ENCODE results near the gene ESM1.
"Not testable (repeated sequence)": the region's sequence is repeated elsewhere in the genome, so short reads cannot be mapped to it uniquely, and the experiment has no call there.

The ESM1 gene, protein sequence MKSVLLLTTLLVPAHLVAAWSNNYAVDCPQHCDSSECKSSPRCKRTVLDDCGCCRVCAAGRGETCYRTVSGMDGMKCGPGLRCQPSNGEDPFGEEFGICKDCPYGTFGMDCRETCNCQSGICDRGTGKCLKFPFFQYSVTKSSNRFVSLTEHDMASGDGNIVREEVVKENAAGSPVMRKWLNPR

DNA sequence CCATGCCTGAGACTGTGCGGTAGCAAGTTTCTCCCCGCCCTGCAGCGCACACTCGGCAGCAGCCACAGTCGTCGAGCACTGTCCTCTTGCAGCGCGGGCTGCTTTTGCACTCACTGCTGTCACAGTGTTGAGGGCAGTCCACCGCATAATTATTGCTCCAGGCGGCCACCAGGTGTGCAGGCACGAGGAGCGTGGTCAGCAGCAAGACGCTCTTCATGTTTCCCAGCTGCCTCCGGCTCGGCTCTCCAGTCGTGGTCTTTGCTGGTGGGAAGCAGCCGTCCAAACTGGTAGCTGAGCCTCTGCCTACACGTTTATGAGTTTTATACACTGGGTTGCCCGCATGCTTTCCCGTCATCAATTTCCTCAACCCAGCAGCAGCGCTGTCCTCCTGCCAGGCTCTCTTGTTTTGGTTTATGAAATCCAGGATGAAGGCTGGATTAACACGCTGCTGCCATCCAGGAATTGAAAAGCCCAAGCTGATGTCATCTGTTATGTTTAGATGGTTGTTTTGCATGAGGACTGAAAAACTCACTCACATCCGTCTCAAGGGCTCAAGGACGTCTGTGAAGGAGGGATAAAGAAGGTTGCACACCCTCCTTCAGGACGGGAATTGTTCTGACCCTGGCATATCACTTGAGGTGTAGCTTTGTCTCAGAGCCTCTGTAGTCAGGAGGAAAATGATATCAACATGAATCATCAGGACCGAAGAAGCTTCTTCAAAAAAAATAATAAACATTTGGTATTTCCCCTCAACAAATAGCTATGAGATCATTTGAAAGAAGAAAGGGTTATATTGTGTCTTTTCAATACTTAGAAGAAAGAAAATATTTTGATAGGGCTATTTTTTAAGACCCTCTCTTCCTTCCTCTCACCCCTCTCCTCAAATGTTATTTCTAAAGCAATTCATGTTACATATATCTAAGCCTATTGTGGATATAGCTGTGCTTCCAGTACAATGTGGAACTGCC lies at the start of gene ESM1:
TSS of gene ESM1 (minus strand) at position 293 of the 968 bp plus-strand sequence. CDS start at position 217, 76 bp downstream.
- DNase-seq: peak; percentile 74

DNA sequence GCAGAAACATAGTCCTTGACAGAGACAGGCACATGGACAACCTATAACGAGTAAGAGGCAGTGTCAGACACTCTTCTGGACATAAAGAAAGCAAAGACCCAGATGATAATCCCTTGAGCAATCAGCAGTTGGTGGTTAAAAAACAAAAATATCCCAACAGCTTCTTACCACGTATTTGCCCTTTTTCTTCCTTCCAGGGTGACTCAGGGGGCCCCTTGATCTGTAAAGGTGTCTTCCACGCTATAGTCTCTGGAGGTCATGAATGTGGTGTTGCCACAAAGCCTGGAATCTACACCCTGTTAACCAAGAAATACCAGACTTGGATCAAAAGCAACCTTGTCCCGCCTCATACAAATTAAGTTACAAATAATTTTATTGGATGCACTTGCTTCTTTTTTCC lies 48.2 kb upstream of the ESM1 start:
- DNase-seq: no peak

DNA sequence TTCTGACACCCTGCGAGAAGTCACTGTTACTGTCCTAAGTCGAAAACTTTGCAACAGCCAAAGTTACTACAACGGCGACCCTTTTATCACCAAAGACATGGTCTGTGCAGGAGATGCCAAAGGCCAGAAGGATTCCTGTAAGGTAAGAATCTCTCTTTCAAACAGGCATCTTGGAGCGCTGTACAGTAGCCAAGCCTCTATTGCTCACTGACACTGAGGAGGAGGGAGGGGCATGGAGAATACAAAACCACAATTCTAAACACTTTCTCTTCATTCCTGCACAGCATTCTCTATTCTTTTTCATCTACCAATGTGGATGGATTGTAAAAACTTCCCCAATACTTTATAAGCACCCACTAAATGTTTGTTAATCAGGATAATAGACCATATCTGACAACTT lies 46.1 kb upstream of the ESM1 start:
- no peak for DNase-seq

DNA sequence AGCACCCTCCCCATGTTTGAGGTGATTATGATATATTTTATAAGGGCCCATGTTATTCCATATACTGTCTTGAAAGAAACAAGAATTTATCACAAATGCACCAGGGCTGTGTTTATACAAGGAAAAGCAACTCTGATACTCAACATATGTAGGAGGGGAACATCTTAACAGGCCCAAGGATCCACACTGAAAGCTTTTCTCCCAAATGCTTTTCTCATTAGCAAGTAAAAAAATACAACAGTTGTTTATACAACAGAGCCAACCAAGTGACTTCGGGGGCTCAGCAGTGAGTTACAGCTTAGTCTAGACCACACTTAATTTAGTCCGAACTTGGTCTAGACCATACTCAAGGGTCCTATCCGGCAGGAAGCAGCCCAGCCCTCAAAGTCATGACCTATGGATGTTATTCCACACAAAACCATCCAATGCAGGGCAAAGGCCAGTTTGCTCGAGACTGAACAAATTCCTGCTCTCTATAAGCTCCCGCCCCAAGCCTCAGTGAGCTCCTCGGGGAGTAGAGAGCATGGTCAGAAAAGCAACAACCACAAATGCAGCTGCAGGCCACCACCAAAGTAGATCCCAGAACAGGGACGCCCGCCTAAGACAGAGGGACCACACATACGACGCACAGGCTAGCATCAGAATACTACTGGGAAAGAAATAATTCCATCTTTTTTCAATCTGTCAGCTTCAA lies 45.4 kb upstream of the ESM1 start:
- DNase-seq: no peak

DNA sequence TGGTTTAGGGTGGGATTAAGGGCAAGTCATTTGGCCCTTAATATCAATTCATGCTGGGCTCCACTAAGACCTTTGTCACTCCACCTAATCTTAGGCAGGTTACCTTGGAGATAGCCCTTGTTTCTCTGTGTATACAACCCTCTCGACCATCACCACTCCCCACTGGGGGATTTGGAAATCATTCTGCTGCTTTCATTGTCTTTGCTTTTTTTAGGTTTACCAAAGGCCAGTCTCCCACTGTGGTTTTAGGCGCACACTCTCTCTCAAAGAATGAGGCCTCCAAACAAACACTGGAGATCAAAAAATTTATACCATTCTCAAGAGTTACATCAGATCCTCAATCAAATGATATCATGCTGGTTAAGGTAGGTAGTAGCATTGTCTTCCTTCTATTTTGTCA lies 44.8 kb upstream of the ESM1 start:
- DNase-seq: no peak

DNA sequence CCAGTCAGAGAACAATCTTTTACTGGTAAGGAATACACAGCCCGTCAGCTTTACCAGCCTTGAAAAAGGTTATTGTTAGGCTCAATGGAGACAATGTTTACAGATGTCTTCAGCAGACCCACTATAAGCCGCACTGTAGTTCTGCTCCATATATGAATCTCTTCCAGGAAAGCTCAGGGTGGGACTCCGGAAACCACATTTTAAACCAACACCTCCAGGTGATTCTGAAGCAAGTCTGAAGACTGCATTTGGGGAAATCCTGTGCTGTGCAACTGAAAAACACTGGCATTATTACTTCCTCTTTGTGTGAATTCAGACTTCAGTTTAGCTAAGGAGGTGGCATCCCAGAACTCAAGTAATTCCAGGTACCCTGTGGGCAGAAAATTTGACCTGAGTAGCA lies 42.2 kb upstream of the ESM1 start:
- DNase-seq: no peak

DNA sequence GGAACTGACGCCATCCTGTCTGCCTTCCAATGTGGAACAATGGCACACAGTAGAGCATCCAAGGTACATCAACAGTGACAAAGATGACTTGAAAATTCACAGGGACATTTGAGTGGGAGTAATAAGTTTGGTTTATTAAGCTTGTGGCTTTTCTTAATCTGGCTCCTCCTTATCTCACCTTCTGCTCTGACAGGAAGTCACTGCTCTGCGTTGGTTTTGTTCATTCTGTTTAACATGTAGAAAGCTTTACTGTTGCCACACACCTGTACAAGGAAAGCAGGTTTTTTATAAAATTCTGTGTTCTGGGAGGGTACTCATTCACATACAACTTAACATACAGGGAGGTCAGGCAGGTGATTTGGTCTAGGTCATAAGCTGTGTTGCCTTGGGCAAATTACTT lies 37.1 kb upstream of the ESM1 start:
- DNase-seq: no peak

DNA sequence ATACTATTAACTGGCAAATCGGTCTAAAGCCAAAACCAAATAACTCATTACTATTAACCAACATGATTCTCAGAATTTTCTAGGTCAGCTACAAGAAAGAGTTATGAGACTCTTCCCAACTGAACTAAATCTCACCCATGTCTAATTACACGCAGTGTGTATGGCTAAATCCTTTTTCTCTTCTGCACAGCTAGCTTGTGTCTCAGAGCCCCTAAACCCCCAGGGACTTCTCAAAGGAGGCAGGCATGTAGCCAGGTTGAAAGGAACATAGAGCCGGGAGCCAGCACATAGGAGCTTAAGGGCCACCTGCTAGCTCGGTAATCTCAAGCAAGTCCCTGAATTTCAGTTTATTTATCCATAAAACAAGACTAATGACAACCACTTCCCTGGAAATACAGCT lies 36.4 kb upstream of the ESM1 start:
- no peak for DNase-seq

DNA sequence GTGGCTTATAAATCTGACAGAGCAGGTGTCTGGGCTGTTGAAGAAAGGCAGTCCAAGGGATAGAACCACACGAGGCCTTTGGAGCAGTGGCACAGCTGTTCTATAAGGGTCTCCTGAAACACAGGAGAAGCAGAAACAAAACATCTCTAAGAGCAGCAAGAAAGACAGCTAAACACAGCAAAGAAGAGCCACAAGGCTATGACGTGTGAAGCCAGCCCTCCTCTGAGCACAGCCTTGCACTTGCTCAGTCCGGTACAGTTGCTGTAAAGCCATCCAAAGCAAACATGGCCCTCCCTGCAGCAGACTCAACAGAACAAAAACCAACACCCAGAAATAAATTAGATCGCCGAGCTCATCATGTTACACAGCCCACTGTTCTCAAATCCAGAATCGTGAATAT lies 36.0 kb upstream of the ESM1 start:
- DNase-seq: no peak

DNA sequence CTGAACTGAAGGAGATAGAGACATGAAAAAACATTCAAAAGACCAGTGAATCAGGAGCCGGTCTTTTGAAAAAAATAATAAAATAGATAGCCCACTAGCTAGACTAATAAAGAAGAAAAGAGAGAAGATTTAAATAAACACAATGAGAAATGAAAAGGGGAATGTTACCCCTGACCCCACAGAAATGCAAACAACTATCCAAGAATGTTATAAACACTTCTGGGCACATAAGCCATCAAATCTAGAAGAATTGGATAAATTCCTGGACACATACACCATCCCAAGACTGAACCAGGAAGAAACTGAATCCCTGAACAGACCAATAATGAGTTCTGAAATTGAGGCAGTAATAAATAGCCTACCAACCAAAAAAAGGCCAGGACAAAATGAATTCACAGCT lies 24.8 kb upstream of the ESM1 start:
- DNase-seq: not testable (repeated sequence)

DNA sequence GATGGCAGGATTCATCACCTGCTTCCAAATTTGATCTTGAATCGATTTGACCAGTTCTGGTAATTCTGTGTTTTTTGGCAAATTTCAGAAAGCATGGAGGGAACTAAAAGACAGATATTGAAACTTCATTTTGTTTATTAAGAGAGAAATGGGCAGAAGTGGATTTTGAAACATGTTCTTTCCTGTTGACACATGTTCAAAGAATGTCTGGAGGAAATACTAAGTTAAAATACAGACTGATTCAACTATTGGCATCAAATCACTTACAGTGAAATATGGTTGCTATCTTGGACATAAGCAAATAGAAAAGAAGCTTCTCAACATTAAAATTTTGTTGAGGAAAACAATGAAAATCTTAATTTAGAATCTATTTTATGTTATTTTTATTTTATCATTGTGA lies 19.3 kb upstream of the ESM1 start:
- peak; percentile 37 for DNase-seq

DNA sequence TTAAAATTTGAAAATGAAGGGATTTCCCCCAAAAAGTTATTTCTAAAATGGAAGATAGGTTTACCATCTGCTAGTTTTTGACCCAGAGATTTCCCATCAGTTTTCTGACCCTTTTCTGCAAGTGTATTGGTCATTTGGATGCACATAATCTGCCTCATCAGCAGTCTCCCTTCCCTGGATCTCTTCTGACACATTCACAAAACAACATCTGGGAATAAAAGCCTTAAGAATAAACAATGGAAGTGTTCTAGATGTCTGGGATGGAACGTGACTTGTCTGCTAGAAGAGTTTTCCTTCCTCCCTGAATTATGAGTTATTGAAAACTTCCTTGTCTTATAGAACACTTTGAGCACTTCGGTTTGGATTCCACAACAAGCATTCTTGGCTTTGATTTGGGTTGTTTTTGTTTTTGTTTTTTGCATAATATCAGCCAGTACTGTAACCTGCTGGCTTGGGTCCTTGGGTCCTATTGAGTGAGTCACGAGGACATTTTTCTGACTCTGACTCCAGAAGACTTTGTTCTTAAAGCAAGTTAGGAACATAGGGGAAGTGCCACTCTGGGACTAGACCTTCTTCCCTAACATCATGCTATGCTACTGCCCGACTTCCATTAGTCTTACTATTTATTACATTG lies 18.2 kb upstream of the ESM1 start:
- no peak for DNase-seq

DNA sequence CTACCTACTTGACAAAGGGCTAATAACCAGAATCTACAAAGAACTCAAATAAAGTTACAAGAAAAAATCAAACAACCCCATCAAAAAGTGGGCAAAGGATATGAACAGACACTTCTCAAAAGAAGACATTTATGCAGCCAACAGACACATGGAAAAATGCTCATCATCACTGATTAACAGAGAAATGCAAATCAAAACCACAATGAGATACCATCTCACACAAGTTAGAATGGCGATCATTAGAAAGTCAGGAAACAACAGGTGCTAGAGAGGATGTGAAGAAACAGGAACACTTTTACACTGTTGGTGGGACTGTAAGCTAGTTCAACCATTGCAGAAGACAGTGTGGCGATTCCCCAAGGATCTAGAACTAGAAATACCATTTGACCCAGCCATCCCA lies 16.8 kb upstream of the ESM1 start:
- DNase-seq: not testable (repeated sequence)

DNA sequence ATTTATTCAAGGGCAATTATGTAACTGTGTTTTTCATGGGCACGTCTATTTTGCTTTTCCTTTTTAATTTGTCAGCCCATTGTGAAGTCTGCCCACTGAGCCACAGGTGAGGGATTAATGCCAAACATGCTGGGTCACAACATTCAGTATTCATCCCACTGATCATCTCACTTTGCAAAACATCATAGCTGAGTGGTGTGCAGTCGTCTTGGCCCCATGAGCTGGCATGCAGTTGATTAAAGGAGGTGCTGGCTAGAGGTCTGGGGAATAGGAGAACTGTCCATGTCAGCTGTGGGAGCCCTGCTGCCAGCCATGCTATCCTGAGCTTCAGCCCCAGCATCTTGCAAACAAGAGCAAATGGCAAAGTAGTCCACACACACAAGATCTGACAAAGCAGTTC lies 11.7 kb upstream of the ESM1 start:
- DNase-seq: no peak

DNA sequence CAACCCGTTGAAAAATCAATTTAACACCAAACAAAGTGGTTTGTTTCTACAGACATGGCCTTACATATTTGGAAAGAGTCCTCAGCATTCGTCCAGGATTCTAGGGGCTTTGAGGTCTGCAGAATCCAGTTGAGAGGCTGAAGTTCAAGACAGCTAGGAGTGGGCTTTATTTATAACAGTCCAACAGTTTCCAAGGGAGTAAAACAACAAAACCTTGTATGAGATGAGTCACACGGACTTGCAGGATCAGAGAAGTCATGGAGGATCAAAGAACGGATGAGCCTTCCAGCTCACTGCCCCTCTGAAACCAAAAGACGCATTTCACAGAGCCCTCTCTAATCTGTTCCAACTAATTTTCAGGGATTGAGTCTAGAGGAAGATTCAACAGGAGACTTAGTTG lies 11.1 kb upstream of the ESM1 start:
- no peak for DNase-seq

DNA sequence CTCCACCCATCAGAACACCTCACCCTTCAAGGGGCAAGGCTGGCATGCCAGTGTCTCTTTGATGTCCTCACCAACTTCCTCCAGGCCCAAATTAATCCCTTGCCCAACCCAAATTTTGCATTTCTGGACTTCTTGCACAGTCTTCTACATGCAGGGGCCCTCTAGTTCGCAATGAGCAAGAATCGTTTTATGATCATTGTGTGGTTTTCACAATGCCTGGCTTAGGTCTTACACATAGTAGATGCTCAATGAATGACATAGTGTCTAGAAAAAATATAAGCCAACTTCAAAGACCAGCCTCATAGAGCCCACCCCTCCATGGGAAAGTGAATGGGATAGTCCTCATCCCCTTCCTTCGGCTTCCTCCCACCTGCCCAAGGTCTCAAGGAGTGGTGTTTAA lies 9.8 kb upstream of the ESM1 start:
- no peak for DNase-seq

DNA sequence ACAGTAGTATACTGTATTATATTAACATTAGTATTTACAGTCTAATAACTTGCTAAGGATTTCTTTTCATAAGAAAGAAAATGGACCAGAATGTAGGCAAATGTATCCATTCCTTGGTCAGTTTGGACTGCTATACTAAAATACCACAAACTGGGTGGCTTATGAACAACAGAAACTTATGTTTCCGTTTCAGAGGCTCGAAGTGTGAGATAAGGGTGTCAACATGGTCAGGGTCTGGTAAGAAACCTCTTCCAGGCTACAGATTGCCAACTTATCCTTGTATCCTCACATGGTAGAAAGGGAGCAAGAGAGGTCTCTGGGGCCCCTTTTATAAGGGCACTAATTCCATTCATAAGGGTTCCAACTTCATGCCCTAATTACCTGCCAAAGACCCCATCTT lies 9.2 kb upstream of the ESM1 start:
- no peak for DNase-seq

DNA sequence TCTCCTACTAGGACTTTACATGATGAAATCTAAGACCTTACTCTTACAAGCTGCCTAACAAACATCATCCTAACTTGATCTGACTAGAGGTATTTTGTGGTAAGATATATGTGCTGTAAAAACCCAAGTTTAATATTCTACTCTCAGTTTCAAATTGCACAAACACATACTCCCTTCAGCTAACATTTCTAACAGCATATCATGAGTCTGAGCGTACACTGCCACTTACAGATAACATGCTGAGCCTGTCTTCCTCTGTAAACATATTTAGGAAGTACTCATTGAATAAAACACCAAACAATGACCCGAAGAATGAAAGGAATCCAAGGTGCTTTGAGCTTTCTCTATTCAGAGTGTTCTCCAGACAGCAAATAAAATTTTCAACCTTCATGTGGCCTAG lies 7.9 kb upstream of the ESM1 start:
- peak; percentile 67 for DNase-seq

DNA sequence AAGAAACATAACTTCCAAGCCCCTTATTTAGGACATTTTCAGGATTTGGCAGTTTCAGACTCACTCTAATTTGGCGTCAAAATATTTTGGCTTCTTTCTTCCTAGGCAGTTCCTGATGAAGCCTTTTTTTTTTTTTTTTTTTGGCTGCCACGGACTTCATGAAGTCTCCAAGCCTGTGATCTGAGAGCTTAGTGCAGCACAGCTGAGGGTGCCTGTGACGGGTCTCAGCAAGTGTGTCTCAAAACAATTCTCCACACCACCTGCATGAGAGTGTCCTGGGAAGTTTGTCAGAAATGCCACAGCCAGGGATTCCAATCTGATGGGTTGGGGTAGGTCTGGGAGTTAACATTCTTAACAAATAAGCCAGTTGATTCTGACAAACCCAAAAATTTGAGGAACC lies 6.0 kb upstream of the ESM1 start:
- DNase-seq: no peak

DNA sequence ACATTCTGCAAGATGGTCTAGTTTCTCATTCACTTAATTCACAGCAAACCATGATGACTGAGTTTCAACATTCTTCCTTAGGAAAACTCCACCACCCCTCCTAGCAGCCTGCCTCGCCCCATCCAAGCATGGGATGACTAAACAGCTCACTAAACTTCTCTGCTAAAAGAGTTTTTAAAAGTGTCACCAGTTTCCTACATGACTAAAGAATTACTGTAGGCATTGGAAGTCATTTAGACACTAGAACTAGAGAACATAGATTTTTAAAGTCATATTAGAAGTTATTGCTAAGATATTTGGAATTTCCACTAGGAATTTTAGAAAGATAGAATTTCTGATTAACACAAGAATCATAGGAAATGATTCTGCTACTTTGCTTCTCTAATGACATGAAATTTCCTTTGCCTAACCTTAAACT lies 5.5 kb upstream of the ESM1 start:
- DNase-seq: peak; percentile 67

DNA sequence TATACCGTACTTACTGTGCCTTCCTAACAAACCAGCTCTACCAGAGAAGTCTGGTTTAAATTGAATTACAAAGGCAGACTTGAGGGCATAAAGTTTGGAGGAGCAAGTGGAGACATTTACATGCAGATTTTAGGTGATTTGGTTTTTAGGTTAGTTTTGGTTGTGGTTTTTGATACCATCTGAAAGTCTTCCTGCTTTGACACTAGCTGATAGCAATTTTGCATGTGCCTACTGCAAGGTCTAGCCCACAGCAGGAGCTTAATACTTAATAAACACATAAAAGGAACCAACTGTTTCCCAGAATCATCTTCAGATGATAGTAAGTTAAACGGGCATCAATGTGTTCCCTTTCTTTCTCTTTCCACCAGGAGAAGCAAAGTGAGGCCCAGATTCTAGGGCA lies 3.4 kb upstream of the ESM1 start:
- no peak for DNase-seq

DNA sequence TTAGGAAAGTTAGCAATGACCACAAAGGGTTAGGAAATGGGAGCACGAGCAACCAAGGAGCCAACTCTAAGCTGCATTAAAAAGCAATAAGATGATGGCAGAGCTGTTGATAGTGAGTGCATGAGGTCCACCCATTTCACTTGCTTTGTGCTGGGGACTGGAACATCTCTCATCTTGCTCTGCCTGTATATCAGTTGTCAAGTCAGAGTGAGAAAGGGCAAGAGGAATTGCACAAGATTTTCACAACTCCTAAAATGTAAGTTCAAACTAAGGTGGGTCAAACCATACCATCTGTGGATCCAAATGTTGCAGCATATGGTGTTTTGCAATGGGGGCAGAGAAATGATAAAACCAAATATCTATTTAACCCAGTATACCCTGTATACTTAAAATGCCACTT lies 2.8 kb upstream of the ESM1 start:
- DNase-seq: no peak

DNA sequence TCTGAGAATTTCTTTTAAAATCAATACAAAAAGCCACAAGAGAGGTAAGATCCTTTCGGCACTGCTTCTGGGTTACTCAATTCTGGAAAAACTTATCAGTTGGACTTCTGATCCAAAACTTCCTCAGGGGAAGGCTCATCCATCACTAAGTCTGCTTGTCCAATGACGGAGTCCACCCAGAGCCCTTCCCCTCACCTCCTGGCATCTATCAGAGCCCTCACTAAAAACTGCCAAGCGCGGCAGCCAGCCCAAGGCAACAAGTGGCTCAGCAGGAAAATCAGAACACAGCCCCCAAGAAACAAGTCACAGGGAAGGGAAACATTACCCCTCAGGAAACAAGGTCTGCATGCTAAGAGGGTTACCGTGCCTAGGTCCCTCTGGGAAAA lies 869 bp upstream of the ESM1 start:
- DNase-seq: peak; percentile 65

Data from NCI-H226 (cell line).